Stimulated activated CD4-positive, alpha-beta T cell treated with anti-CD3 and anti-CD28 coated beads, TNF-alpha, amount 100 ng/mL, for 1 hour (primary cell): ENCODE data around the gene CCDC195.
"Not testable (repeated sequence)": the region's sequence is repeated elsewhere in the genome, so short reads cannot be mapped to it uniquely, and the experiment has no call there.

Experiments used
- DNase-seq, 3 donors: peaks; one replicate each; pipeline ENCODE4 v3.0.0-alpha.2; 2020; ENCODE audit warnings: low read depth in 3 of 3, low spot score in 1 of 3

The CCDC195 gene

GRCh38 chr2:224691563-224691962, 24.6 kb downstream of the CCDC195 start:
- DNase-seq = no peak

GRCh38 chr2:224690868-224691267, 25.3 kb downstream of the CCDC195 start:
- DNase-seq = no peak

GRCh38 chr2:224689539-224689938, 26.6 kb downstream of the CCDC195 start:
- no peak for DNase-seq

- DNase-seq = no peak
These were observed 27.2 kb downstream of the CCDC195 start for GRCh38 chr2:224688997-224689396.

- no peak for DNase-seq
These were observed 29.0 kb downstream of the CCDC195 start for GRCh38 chr2:224687156-224687555.

GRCh38 chr2:224685121-224685520, 31.0 kb downstream of the CCDC195 start:
- no peak for DNase-seq

- no peak for DNase-seq
These were observed 34.0 kb downstream of the CCDC195 start for GRCh38 chr2:224682134-224682533.

- no peak for DNase-seq
These were observed 44.4 kb downstream of the CCDC195 start for GRCh38 chr2:224671731-224672130.

- no peak for DNase-seq
These were observed 46.0 kb downstream of the CCDC195 start for GRCh38 chr2:224670203-224670602.

- no peak for DNase-seq
These were observed 46.7 kb downstream of the CCDC195 start for GRCh38 chr2:224669449-224669848.

GRCh38 chr2:224668123-224668909, 47.8 kb downstream of the CCDC195 start:
- DNase-seq = no peak

- DNase-seq = no peak
These were observed 49.1 kb downstream of the CCDC195 start for GRCh38 chr2:224666951-224667553.

GRCh38 chr2:224663322-224663721, 52.8 kb downstream of the CCDC195 start:
- DNase-seq = not testable (repeated sequence)

GRCh38 chr2:224661708-224662107, 54.5 kb downstream of the CCDC195 start:
- not testable (repeated sequence) for DNase-seq

GRCh38 chr2:224659714-224660113, 56.5 kb downstream of the CCDC195 start:
- DNase-seq = no peak

GRCh38 chr2:224658780-224659405, 57.3 kb downstream of the CCDC195 start:
- DNase-seq = no peak

- no peak for DNase-seq
These were observed 58.8 kb downstream of the CCDC195 start for GRCh38 chr2:224657349-224657748.

GRCh38 chr2:224655006-224655537, 61.1 kb downstream of the CCDC195 start:
- DNase-seq = no peak
